NT2/D1 (cell line): Measurements from ENCODE around the gene CEMP1.
"Not testable (repeated sequence)": the region's sequence is repeated elsewhere in the genome, so short reads cannot be mapped to it uniquely, and the experiment has no call there.

Source experiments
- SUZ12 ChIP-seq: IDR thresholded peaks from 2 replicates; pipeline ENCODE4 v1.6.1; 2011; ENCODE audit not compliant: insufficient read length, insufficient read depth; ENCODE audit errors: extremely low read depth
- YY1 ChIP-seq: IDR thresholded peaks from 2 replicates; pipeline ENCODE4 v1.6.1; 2011; ENCODE audit not compliant: insufficient read length, insufficient read depth
- ZNF274 ChIP-seq: IDR thresholded peaks from 2 replicates; pipeline ENCODE4 v1.6.1; 2011; ENCODE audit warnings: mild to moderate bottlenecking, low read depth, low read length

DNA sequence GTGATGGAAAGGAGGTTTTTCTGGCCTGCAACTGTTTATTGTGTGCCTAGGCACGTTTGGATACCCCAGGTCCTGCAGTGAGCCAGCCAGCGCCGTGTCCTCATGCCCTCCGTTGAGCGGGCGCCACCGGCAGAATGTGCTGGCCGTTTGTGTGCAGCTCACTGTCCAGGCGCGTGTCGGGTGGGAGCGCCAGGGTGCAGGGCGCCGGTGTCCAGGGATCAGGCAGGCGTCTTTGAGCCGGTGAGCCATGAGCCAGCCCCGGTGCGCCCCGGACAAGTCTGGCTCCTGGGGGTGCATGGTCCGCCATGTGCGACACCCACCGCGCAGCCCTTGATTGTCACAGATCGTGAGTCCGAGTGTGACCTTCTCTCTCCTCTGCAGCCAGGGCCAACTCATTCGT lies 45.8 kb upstream of the CEMP1 start:
- not testable (repeated sequence) for TF ChIP-seq ZNF274, SUZ12, YY1
